ENCODE measurements around the gene CADM1. TPM values are rescaled to one million over a fixed set of nuclear protein-coding genes. Genes with fewer than 3 reads are reported as not detected.

Gene CADM1
- total RNA-seq, 1 donor from 2014 or later: 51.1 TPM

GRCh38 chr11:115455613-115456012 is 48.6 kb downstream of the CADM1 start:
- TF ChIP-seq, protein P1, sequence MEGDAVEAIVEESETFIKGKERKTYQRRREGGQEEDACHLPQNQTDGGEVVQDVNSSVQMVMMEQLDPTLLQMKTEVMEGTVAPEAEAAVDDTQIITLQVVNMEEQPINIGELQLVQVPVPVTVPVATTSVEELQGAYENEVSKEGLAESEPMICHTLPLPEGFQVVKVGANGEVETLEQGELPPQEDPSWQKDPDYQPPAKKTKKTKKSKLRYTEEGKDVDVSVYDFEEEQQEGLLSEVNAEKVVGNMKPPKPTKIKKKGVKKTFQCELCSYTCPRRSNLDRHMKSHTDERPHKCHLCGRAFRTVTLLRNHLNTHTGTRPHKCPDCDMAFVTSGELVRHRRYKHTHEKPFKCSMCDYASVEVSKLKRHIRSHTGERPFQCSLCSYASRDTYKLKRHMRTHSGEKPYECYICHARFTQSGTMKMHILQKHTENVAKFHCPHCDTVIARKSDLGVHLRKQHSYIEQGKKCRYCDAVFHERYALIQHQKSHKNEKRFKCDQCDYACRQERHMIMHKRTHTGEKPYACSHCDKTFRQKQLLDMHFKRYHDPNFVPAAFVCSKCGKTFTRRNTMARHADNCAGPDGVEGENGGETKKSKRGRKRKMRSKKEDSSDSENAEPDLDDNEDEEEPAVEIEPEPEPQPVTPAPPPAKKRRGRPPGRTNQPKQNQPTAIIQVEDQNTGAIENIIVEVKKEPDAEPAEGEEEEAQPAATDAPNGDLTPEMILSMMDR (IDR thresholded peaks at IDR 0.05; ENCODE audit: borderline replicate concordance): no peak
- H3K27me3 ChIP-seq (ENCODE audit: low read depth): no peaks in the 10 kb centered on the region
- DNase-seq: no peak
- no peak overlapping the region for H3K4me3 ChIP-seq
- H3K4me1 ChIP-seq: peaks cover 5% of the 10 kb centered on the region
- no peak overlapping the region for H3K27ac ChIP-seq (replicated peaks)
- no peaks in the 10 kb centered on the region for H3K9me3 ChIP-seq (replicated peaks)
- no peaks in the 10 kb centered on the region for H3K36me3 ChIP-seq
- intact Hi-C loops (cut with micrococcal nuclease): no loop called here

DNA sequence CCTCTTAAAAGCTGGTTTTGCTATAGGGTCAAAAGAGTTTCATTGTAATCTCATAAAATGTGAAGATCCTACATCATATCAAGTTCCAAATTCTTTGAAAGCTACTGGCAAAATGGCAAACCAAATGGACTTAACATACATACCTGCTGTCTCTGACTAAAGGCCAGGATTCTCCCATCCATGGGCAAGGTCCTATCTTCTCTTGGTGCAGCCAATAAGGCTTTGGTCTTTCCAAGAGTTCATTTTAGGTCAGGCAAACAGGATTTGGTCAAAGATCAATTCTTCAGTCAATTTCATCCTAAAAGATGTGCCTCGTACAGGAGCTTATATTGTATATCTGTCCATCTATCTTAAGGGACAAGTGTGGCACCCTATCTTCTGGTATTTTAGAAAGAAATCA is 49.7 kb downstream of the CADM1 start:
- H3K27ac ChIP-seq (replicated peaks): no peak overlapping the region
- H3K4me1 ChIP-seq: peaks cover 5% of the 10 kb centered on the region
- no peaks in the 10 kb centered on the region for H3K9me3 ChIP-seq (replicated peaks)
- no peaks in the 10 kb centered on the region for H3K27me3 ChIP-seq (ENCODE audit: low read depth)
- DNase-seq: no peak
- H3K36me3 ChIP-seq: no peaks in the 10 kb centered on the region
- H3K4me3 ChIP-seq: no peak overlapping the region
- TF ChIP-seq, protein P1 (IDR thresholded peaks at IDR 0.05; ENCODE audit: borderline replicate concordance): no peak
- intact Hi-C loops (cut with micrococcal nuclease): no loop called here

GRCh38 chr11:115453693-115454490 is 50.3 kb downstream of the CADM1 start:
- Histone ChIP-seq H3K9me3 (replicated peaks) (peaks cover 1% of the 10 kb centered on the region), H3K4me3 (no peak overlapping the region), H3K4me1 (peaks cover 5% of the 10 kb centered on the region), H3K36me3 (no peaks in the 10 kb centered on the region), H3K27me3 (ENCODE audit: low read depth) (no peaks in the 10 kb centered on the region), H3K27ac (replicated peaks) (no peak overlapping the region)
- intact Hi-C loops (cut with micrococcal nuclease): no loop called here
- DNase-seq: no peak
- TF ChIP-seq, protein P1 (IDR thresholded peaks at IDR 0.05; ENCODE audit: borderline replicate concordance): no peak

GRCh38 chr11:115452241-115452640 is 52.0 kb downstream of the CADM1 start:
- no peak overlapping the region for H3K4me3 ChIP-seq
- H3K36me3 ChIP-seq: no peaks in the 10 kb centered on the region
- DNase-seq: no peak
- no peaks in the 10 kb centered on the region for H3K27me3 ChIP-seq (ENCODE audit: low read depth)
- H3K4me1 ChIP-seq: peaks cover 5% of the 10 kb centered on the region
- peaks cover 18% of the 10 kb centered on the region for H3K9me3 ChIP-seq (replicated peaks)
- intact Hi-C loops (cut with micrococcal nuclease): no loop called here
- no peak overlapping the region for H3K27ac ChIP-seq (replicated peaks)
- TF ChIP-seq, protein P1 (IDR thresholded peaks at IDR 0.05; ENCODE audit: borderline replicate concordance): no peak

- intact Hi-C loops (cut with micrococcal nuclease): no loop called here
- H3K9me3 ChIP-seq (replicated peaks): peaks cover 32% of the 10 kb centered on the region
- DNase-seq: no peak
- H3K27me3 ChIP-seq (ENCODE audit: low read depth): no peaks in the 10 kb centered on the region
- H3K4me1 ChIP-seq: peaks cover 5% of the 10 kb centered on the region
- TF ChIP-seq, protein P1 (IDR thresholded peaks at IDR 0.05; ENCODE audit: borderline replicate concordance): no peak
- H3K4me3 ChIP-seq: no peak overlapping the region
- no peaks in the 10 kb centered on the region for H3K36me3 ChIP-seq
- no peak overlapping the region for H3K27ac ChIP-seq (replicated peaks)
These were observed 53.7 kb downstream of the CADM1 start for GRCh38 chr11:115450519-115450918.
